PFSK-1 (cell line): ENCODE data around the gene SLC44A2.

Experiments
- FOXP2 ChIP-seq: optimal IDR thresholded peaks from 2 replicates; pipeline ENCODE3; 2011; ENCODE audit warnings: borderline replicate concordance, control low read depth, inconsistent platforms; ENCODE audit not compliant: insufficient read depth; ENCODE audit errors: extremely low read length, extremely low read depth
- POLR2AphosphoS5 ChIP-seq: IDR thresholded peaks from 2 replicates; pipeline ENCODE4 v1.6.1; 2012; ENCODE audit warnings: low read depth, mild to moderate bottlenecking, control low read depth, low read length, moderate library complexity
- REST ChIP-seq, 2 experiments: IDR thresholded peaks; 2 replicates each; pipeline versions ENCODE4 v1.6.1 to v1.8.0; 2011 to 2012; ENCODE audit warnings: low read depth in 2 of 2, low read length in 2 of 2, control low read depth in 1 of 2, inconsistent platforms in 1 of 2, mild to moderate bottlenecking in 1 of 2, moderate library complexity in 1 of 2; ENCODE audit not compliant: insufficient read depth in 1 of 2
- SIN3A ChIP-seq: IDR thresholded peaks from 2 replicates; pipeline ENCODE4 v1.6.1; 2012; ENCODE audit warnings: mild to moderate bottlenecking, low read length, moderate library complexity, borderline replicate concordance; ENCODE audit not compliant: insufficient read depth
- TAF1 ChIP-seq: IDR thresholded peaks from 2 replicates; pipeline ENCODE4 v1.6.1; 2012; ENCODE audit warnings: low read length, control low read depth, borderline replicate concordance; ENCODE audit not compliant: insufficient read depth

The SLC44A2 gene

GRCh38 chr19:10685210-10685609 lies 59.9 kb downstream of the SLC44A2 start:
- TF ChIP-seq REST (IDR thresholded peaks at IDR 0.05; ENCODE audit: insufficient read depth in 1 of 2, low read depth in 2 of 2, low read length in 2 of 2) (no peak), POLR2AphosphoS5 (no peak), SIN3A (no peak), FOXP2 (no peak), TAF1 (no peak)

- TF ChIP-seq TAF1, result no peak
- TF ChIP-seq FOXP2, result no peak
- no peak for TF ChIP-seq POLR2AphosphoS5
- TF ChIP-seq REST (IDR thresholded peaks at IDR 0.05; ENCODE audit: insufficient read depth in 1 of 2, low read depth in 2 of 2, low read length in 2 of 2), result no peak
- no peak for TF ChIP-seq SIN3A
These were observed 60.8 kb downstream of the SLC44A2 start for GRCh38 chr19:10686193-10686592.

GRCh38 chr19:10686661-10687517 lies 61.5 kb downstream of the SLC44A2 start:
- TF ChIP-seq SIN3A (no peak), FOXP2 (no peak), REST (IDR thresholded peaks at IDR 0.05; ENCODE audit: insufficient read depth in 1 of 2, low read depth in 2 of 2, low read length in 2 of 2) (no peak), POLR2AphosphoS5 (no peak), TAF1 (no peak)

- TF ChIP-seq TAF1, result no peak
- no peak for TF ChIP-seq SIN3A
- no peak for TF ChIP-seq POLR2AphosphoS5
- no peak for TF ChIP-seq FOXP2
- no peak for TF ChIP-seq REST (IDR thresholded peaks at IDR 0.05; ENCODE audit: insufficient read depth in 1 of 2, low read depth in 2 of 2, low read length in 2 of 2)
These were observed 62.4 kb downstream of the SLC44A2 start for GRCh38 chr19:10687518-10688288.
